NK-92 treated with Interleukin-12 subunit alpha and Interleukin-12 subunit beta, amount 100 ng/mL, for 24 hours (cell line): ENCODE data around the gene FPGS.

Source experiments
- DNase-seq: peaks from one replicate; lab custom pipeline; 2025; lab: John Stamatoyannopoulos, UW

FPGS gene

GRCh38 chr9:127788337-127789011, 14.2 kb upstream of the FPGS start:
- DNase-seq: no peak

- no peak for DNase-seq
Measured at GRCh38 chr9:127789179-127789578, 13.5 kb upstream of the FPGS start.

GRCh38 chr9:127790094-127790855, 12.4 kb upstream of the FPGS start:
- DNase-seq: no peak

GRCh38 chr9:127791085-127791484, 11.6 kb upstream of the FPGS start:
- DNase-seq: no peak

GRCh38 chr9:127792417-127793031, 10.2 kb upstream of the FPGS start:
- no peak for DNase-seq

GRCh38 chr9:127793093-127793708, 9.5 kb upstream of the FPGS start:
- no peak for DNase-seq

- DNase-seq: no peak
Measured at GRCh38 chr9:127794001-127794791, 8.5 kb upstream of the FPGS start.

GRCh38 chr9:127796225-127796813, 6.4 kb upstream of the FPGS start:
- DNase-seq: no peak

GRCh38 chr9:127796852-127797370, 5.8 kb upstream of the FPGS start:
- DNase-seq: no peak

GRCh38 chr9:127801955-127802575, 617 bp upstream of the FPGS start:
- DNase-seq: no peak

GRCh38 chr9:127803507-127804352, 1.0 kb downstream of the FPGS start:
- DNase-seq: no peak

- peak; percentile 13 for DNase-seq
Measured at GRCh38 chr9:127805620-127806019, 2.9 kb downstream of the FPGS start.

- no peak for DNase-seq
Measured at GRCh38 chr9:127806871-127807270, 4.2 kb downstream of the FPGS start.

- DNase-seq: no peak
Measured at GRCh38 chr9:127808347-127809001, 5.8 kb downstream of the FPGS start.

GRCh38 chr9:127809002-127809539, 6.4 kb downstream of the FPGS start:
- DNase-seq: no peak

- DNase-seq: no peak
Measured at GRCh38 chr9:127809540-127810377, 7.1 kb downstream of the FPGS start.

- DNase-seq: no peak
Measured at GRCh38 chr9:127810378-127811187, 7.9 kb downstream of the FPGS start.
